Endothelial cell of umbilical vein (primary cell): Measurements from ENCODE around the gene PKNOX2. TPM values are rescaled to one million over a fixed set of nuclear protein-coding genes. Genes with fewer than 3 reads are reported as not detected.

ENCODE experiments used
- BruUV-seq: library from RNA; stranded (reverse); fragments of 400-500 nt; replicated peaks from 2 replicates; lab custom pipeline; 2021; lab: Mats Ljungman, UMichigan
- CTCF ChIA-PET: fragments of 300-600, 350-600 bp; sonication (Branson Sonifier 250); formaldehyde crosslinking; loops from one replicate; lab custom pipeline; 2021; ENCODE audit warnings: antibody characterized with exemption, inconsistent platforms; lab: Charles Lee
- POLR2A ChIA-PET: fragments of 300-600, 350-600 bp; sonication (Branson Sonifier 250); formaldehyde crosslinking; loops from one replicate; lab custom pipeline; 2021; ENCODE audit warnings: antibody characterized with exemption, inconsistent platforms; lab: Charles Lee
- DNase-seq: peaks from one replicate; pipeline ENCODE4 v3.0.0-alpha.2; 2011; ENCODE audit warnings: low read depth, low spot score
- FAIRE-seq: peaks from 2 replicates; lab custom pipeline; 2011; peaks lifted over from hg19 to GRCh38; lab: Jason Lieb, UNC
- H2AFZ ChIP-seq: 2 replicates; pipeline ENCODE4 v1.6.0; 2012; ENCODE audit warnings: low read depth, low read length, control low read depth, inconsistent platforms
- H3K27ac ChIP-seq: 2 replicates; pipeline ENCODE4 v1.5.1; 2011; ENCODE audit warnings: low read depth, mild to moderate bottlenecking, control low read depth, low read length, moderate library complexity; ENCODE audit not compliant: insufficient read depth
- H3K27me3 ChIP-seq, 2 experiments: 2 replicates each; pipeline versions ENCODE4 v1.6.0 to v1.6.1; 2011; ENCODE audit warnings: low read length in 2 of 2, mixed read lengths in 1 of 2; ENCODE audit not compliant: control insufficient read depth in 2 of 2, insufficient read depth in 2 of 2
- H3K36me3 ChIP-seq, 2 experiments: 2 replicates in 1 of 2; 3 replicates in 1 of 2; pipeline ENCODE4 v1.5.1; 2011; ENCODE audit warnings: low read length in 2 of 2, mild to moderate bottlenecking in 1 of 2, moderate library complexity in 1 of 2; ENCODE audit not compliant: control insufficient read depth in 2 of 2, insufficient read depth in 2 of 2; ENCODE audit errors: extremely low read depth in 1 of 2
- H3K4me1 ChIP-seq: 3 replicates; pipeline ENCODE4 v1.5.1; 2011; ENCODE audit warnings: mild to moderate bottlenecking, low read length; ENCODE audit not compliant: control insufficient read depth, insufficient read depth; ENCODE audit errors: extremely low read depth
- H3K4me2 ChIP-seq: 2 replicates; pipeline ENCODE4 v1.6.1; 2011; ENCODE audit warnings: low read length, control low read depth, mixed read lengths; ENCODE audit not compliant: insufficient read depth
- H3K4me3 ChIP-seq, 3 experiments: fragments of 200-600 bp in 1 of 3; sonication (generic), shearing (Covaris generic) in 1 of 3; replicated peaks in 1 of 3; 2 replicates each; pipeline ENCODE4 v1.5.1; 2011 to 2016; ENCODE audit warnings: control low read depth in 3 of 3, low read length in 3 of 3, mild to moderate bottlenecking in 2 of 3, inconsistent platforms in 1 of 3, low read depth in 1 of 3, moderate library complexity in 1 of 3; ENCODE audit not compliant: insufficient read depth in 1 of 3
- H3K79me2 ChIP-seq: 2 replicates; pipeline ENCODE4 v1.6.0; 2012; ENCODE audit warnings: low read length, inconsistent platforms; ENCODE audit not compliant: control insufficient read depth, insufficient read depth
- H3K9ac ChIP-seq: replicated peaks from 2 replicates; pipeline ENCODE3; 2011; ENCODE audit warnings: low read length, control low read depth; ENCODE audit not compliant: insufficient read depth; ENCODE audit errors: extremely low read depth
- H3K9me1 ChIP-seq: replicated peaks from 3 replicates; pipeline ENCODE4 v1.6.0; 2011; ENCODE audit warnings: mild to moderate bottlenecking, low read length; ENCODE audit not compliant: control insufficient read depth, insufficient read depth; ENCODE audit errors: extremely low read depth
- H3K9me3 ChIP-seq: replicated peaks from 2 replicates; pipeline ENCODE4 v1.5.1; 2012; ENCODE audit warnings: low read length, inconsistent platforms; ENCODE audit not compliant: control insufficient read depth, insufficient read depth
- H4K20me1 ChIP-seq: replicated peaks from 2 replicates; pipeline ENCODE3; 2011; ENCODE audit warnings: mild to moderate bottlenecking, low read length; ENCODE audit not compliant: control insufficient read depth, insufficient read depth; ENCODE audit errors: extremely low read depth
- CTCF ChIP-seq, 2 donors: IDR thresholded peaks; 1 replicate in 1 of 2; 2 replicates in 1 of 2; pipeline ENCODE4 v1.5.1; 2011; ENCODE audit warnings: low read length in 2 of 2, mild to moderate bottlenecking in 2 of 2, moderate library complexity in 2 of 2, control low read depth in 1 of 2, inconsistent platforms in 1 of 2, low read depth in 1 of 2; ENCODE audit not compliant: insufficient read depth in 1 of 2; ENCODE audit errors: extremely low read depth in 1 of 2
- EZH2 ChIP-seq: IDR thresholded peaks from 2 replicates; pipeline ENCODE4 v1.6.1; 2012; ENCODE audit warnings: borderline replicate concordance, low read depth, mild to moderate bottlenecking, moderate library complexity, low read length, inconsistent platforms; ENCODE audit not compliant: severe bottlenecking
- FOS ChIP-seq: IDR thresholded peaks from 2 replicates; pipeline ENCODE4 v1.6.1; 2011; ENCODE audit warnings: mild to moderate bottlenecking, low read length, moderate library complexity, borderline replicate concordance; ENCODE audit not compliant: insufficient read depth
- GATA2 ChIP-seq: IDR thresholded peaks from 2 replicates; pipeline ENCODE4 v1.7.0; 2011; ENCODE audit warnings: low read depth, mild to moderate bottlenecking, moderate library complexity, mixed read lengths, low read length; ENCODE audit not compliant: insufficient read length, insufficient read depth
- JUN ChIP-seq: IDR thresholded peaks from 2 replicates; pipeline ENCODE4 v1.6.1; 2011; ENCODE audit warnings: borderline replicate concordance, low read depth; ENCODE audit not compliant: insufficient read length, insufficient read depth
- MYC ChIP-seq: IDR thresholded peaks from one replicate; pipeline ENCODE4 v1.6.1; 2011; ENCODE audit warnings: mild to moderate bottlenecking, low read depth, low read length
- POLR2A ChIP-seq: IDR thresholded peaks from 2 replicates; pipeline ENCODE4 v1.6.1; 2012; ENCODE audit warnings: low read depth, mild to moderate bottlenecking, control low read depth, low read length
- POLR2AphosphoS5 ChIP-seq: IDR thresholded peaks from 2 replicates; pipeline ENCODE4 v1.6.1; 2012; ENCODE audit warnings: low read depth, mild to moderate bottlenecking, control low read depth, low read length, moderate library complexity; ENCODE audit not compliant: insufficient read depth
- dilution Hi-C: fragments of 300-500 bp; cut with MboI; formaldehyde crosslinking; loops from one replicate; pipeline ENCODE4 v1.15.0; 2019; ENCODE audit warnings: low sequenced_read_pairs; ENCODE audit not compliant: extremely low pct_ligation_motif_present
- intact Hi-C: fragments of 100-400 bp; cut with micrococcal nuclease; formaldehyde crosslinking; loops from one replicate; pipeline ENCODE4 v1.10.0; 2022
- polyA plus RNA-seq, 4 experiments: library from polyadenylated mRNA; depleted of rRNA in 3 of 4; stranded (reverse) in 3 of 4; unstranded in 1 of 4; fragments of >200 nt; gene quantifications; 2 replicates each; pipeline versions ENCODE4 v1.2.1 to v1.2.3, GENCODE V29; 2011 to 2012; ENCODE audit warnings: missing spikeins in 1 of 4
- total RNA-seq: library from RNA; stranded (reverse); gene quantifications from 2 replicates; pipeline ENCODE4 v1.2.3, GENCODE V29; 2021
- TF ChIP-seq, protein P1 (sequence below): IDR thresholded peaks from 2 replicates; pipeline ENCODE4 v1.6.1; 2011; ENCODE audit not compliant: insufficient read depth, insufficient read length

Gene PKNOX2
- total and polyA plus RNA-seq, 2 donors (not counting 3 experiments of a cell fraction or from before 2014, with no cell fraction given), result 0.11 to 0.91 TPM

GRCh38 chr11:125257751-125258150 is 93.2 kb downstream of the PKNOX2 start:
- Histone ChIP-seq H3K9me3 (no peaks in the 10 kb centered on the region), H3K27ac (no peak overlapping the region), H3K4me3 (no peak overlapping the region), H3K36me3 (no peaks in the 10 kb centered on the region), H3K4me1 (no peaks in the 10 kb centered on the region), H3K27me3 (peaks cover 9 to 19% of the 10 kb centered on the region in 2 experiments), H3K9me1 (no peaks in the 10 kb centered on the region), H2AFZ (no peak overlapping the region), H3K4me2 (no peak overlapping the region), H3K9ac (no peak overlapping the region), H4K20me1 (no peaks in the 10 kb centered on the region), H3K79me2 (no peaks in the 10 kb centered on the region)
- dilution Hi-C loops, result no loop called here
- ChIA-PET CTCF (interaction anchor here (0.8 to 5.1 kb wide), 9 partner anchors 10 to 287 kb away, joined by 3 to 28 read pairs (median 7); no protein-coding TSS in a partner anchor), POLR2A (no interaction called here)
- no peak for FAIRE-seq
- TF ChIP-seq POLR2A (no peak), CTCF (IDR thresholded peaks at IDR 0.05; ENCODE audit: extremely low read depth in 1 of 2, insufficient read depth in 1 of 2, low read depth in 1 of 2, low read length in 2 of 2) (no peak), FOS (no peak), MYC (no peak), JUN (no peak), EZH2 (no peak), GATA2 (no peak), POLR2AphosphoS5 (no peak)
- TF ChIP-seq, protein P1, sequence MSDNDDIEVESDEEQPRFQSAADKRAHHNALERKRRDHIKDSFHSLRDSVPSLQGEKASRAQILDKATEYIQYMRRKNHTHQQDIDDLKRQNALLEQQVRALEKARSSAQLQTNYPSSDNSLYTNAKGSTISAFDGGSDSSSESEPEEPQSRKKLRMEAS, result no peak
- intact Hi-C loops, result no loop called here
- no peak for DNase-seq
- BruUV-seq, result no TSS peak
